HCT116 (cell line): ENCODE measurements around the gene SUN2. TPM values are rescaled to one million over a fixed set of nuclear protein-coding genes. Genes with fewer than 3 reads are reported as not detected.

Source experiments
- ATAC-seq: fragments of 200-7000 bp; cut with Tn5 transposase; 2 replicates; pipeline ENCODE4 v1.9.1; 2020; ENCODE audit warnings: mild to moderate bottlenecking, moderate library complexity
- BruUV-seq: library from RNA; stranded (reverse); fragments of 400-500 nt; replicated peaks from 2 replicates; lab custom pipeline; 2021; lab: Mats Ljungman, UMichigan
- CTCF ChIA-PET: fragments of 300-600 bp; sonication (Branson Sonifier 250); formaldehyde crosslinking; loops from one replicate; lab custom pipeline; 2021; ENCODE audit warnings: antibody characterized with exemption; lab: Charles Lee
- POLR2A ChIA-PET: fragments of 300-600, 350-600 bp; sonication (Branson Sonifier 250); formaldehyde crosslinking; loops from one replicate; lab custom pipeline; 2021; ENCODE audit warnings: antibody characterized with exemption; lab: Charles Lee
- RAD21 ChIA-PET, 2 experiments: fragments of 300-600 bp; sonication (Branson Sonifier 250); formaldehyde crosslinking; loops; one replicate each; lab custom pipeline; 2023; ENCODE audit warnings: low total read pairs in 2 of 2; ENCODE audit not compliant: uncharacterized antibody in 2 of 2, unreplicated experiment in 2 of 2, low non-redundant PET in 1 of 2; lab: Charles Lee
- DNase-seq: peaks from one replicate; pipeline ENCODE4 v3.0.0-alpha.2; 2010; ENCODE audit warnings: low read depth, low spot score
- H2AFZ ChIP-seq: fragments of 200-600 bp; shearing (Covaris generic), sonication (generic); 2 replicates; pipeline ENCODE4 v1.6.1; 2017; ENCODE audit warnings: low read depth, mixed run types, mixed read lengths, antibody characterized with exemption, low read length; ENCODE audit not compliant: poor library complexity, severe bottlenecking
- H3K27ac ChIP-seq: 2 replicates; pipeline ENCODE4 v1.5.1; 2012; ENCODE audit warnings: low read depth, low read length
- H3K27me3 ChIP-seq: fragments of 200-600 bp; sonication (generic); 2 replicates; pipeline ENCODE4 v1.6.1; 2016; ENCODE audit warnings: mixed run types, low read length, mixed read lengths; ENCODE audit not compliant: insufficient read depth
- H3K36me3 ChIP-seq, 2 experiments: fragments of 200-500 bp in 1 of 2; fragments of 200-600 bp in 1 of 2; sonication (Bioruptor generic) in 1 of 2; sonication (generic) in 1 of 2; 2 replicates each; pipeline versions ENCODE4 v1.5.1 to v1.6.1; 2014 to 2016; ENCODE audit warnings: low read length in 2 of 2, inconsistent platforms in 1 of 2, mixed read lengths in 1 of 2, mixed run types in 1 of 2; ENCODE audit not compliant: insufficient read depth in 2 of 2, control insufficient read depth in 1 of 2
- H3K4me1 ChIP-seq, 2 experiments: fragments of 200-600 bp in 1 of 2; sonication (generic) in 1 of 2; 2 replicates each; pipeline versions ENCODE4 v1.5.1 to v1.6.1; 2012 to 2017; ENCODE audit warnings: low read length in 2 of 2, inconsistent platforms in 1 of 2, mild to moderate bottlenecking in 1 of 2, mixed read lengths in 1 of 2, mixed run types in 1 of 2, moderate library complexity in 1 of 2; ENCODE audit not compliant: insufficient read depth in 2 of 2, control insufficient read depth in 1 of 2
- H3K4me2 ChIP-seq: fragments of 200-600 bp; sonication (generic); 2 replicates; pipeline ENCODE4 v1.6.1; 2017; ENCODE audit warnings: mixed run types, low read length, mixed read lengths
- H3K4me3 ChIP-seq, 2 experiments: fragments of 200-600 bp in 1 of 2; sonication (generic) in 1 of 2; replicated peaks in 1 of 2; 2 replicates each; pipeline ENCODE4 v1.5.1; 2011 to 2016; ENCODE audit warnings: low read length in 2 of 2, control low read depth in 1 of 2, low read depth in 1 of 2, mild to moderate bottlenecking in 1 of 2, mixed read lengths in 1 of 2, mixed run types in 1 of 2
- H3K79me2 ChIP-seq: fragments of 200-600 bp; sonication (generic); 2 replicates; pipeline ENCODE4 v1.6.1; 2017; ENCODE audit warnings: mild to moderate bottlenecking, mixed run types, low read length, moderate library complexity, mixed read lengths; ENCODE audit not compliant: insufficient read depth
- H3K9ac ChIP-seq: fragments of 200-600 bp; sonication (generic); 2 replicates; pipeline ENCODE4 v1.6.1; 2016; ENCODE audit warnings: low read length, mixed read lengths
- H3K9me2 ChIP-seq: fragments of 200-600 bp; sonication (generic), shearing (Covaris generic); 2 replicates; pipeline ENCODE4 v1.6.1; 2017; ENCODE audit warnings: mixed run types, mild to moderate bottlenecking, moderate library complexity; ENCODE audit not compliant: insufficient read depth
- H3K9me3 ChIP-seq, 2 experiments: fragments of 200-500 bp in 1 of 2; fragments of 200-600 bp in 1 of 2; sonication (Bioruptor generic) in 1 of 2; sonication (generic) in 1 of 2; 2 replicates each; pipeline ENCODE4 v1.6.1; 2014 to 2017; ENCODE audit warnings: low read length in 2 of 2, mixed read lengths in 2 of 2, inconsistent platforms in 1 of 2, low read depth in 1 of 2, mild to moderate bottlenecking in 1 of 2, mixed run types in 1 of 2, moderate library complexity in 1 of 2; ENCODE audit not compliant: control insufficient read depth in 1 of 2, insufficient read depth in 1 of 2
- H4K20me1 ChIP-seq: fragments of 200-600 bp; sonication (generic), shearing (Covaris generic); 2 replicates; pipeline ENCODE4 v1.6.1; 2017; ENCODE audit warnings: mixed run types, mild to moderate bottlenecking, moderate library complexity; ENCODE audit not compliant: insufficient read depth
- CBX3 ChIP-seq: IDR thresholded peaks from 2 replicates; pipeline ENCODE4 v1.6.1; 2012; ENCODE audit warnings: low read depth
- FOSL1 ChIP-seq: IDR thresholded peaks from 2 replicates; pipeline ENCODE4 v1.6.1; 2012; ENCODE audit warnings: low read depth
- POLR2AphosphoS5 ChIP-seq: IDR thresholded peaks from 2 replicates; pipeline ENCODE4 v1.6.1; 2011; ENCODE audit warnings: mild to moderate bottlenecking, low read depth, low read length, moderate library complexity
- SP1 ChIP-seq: IDR thresholded peaks from 2 replicates; pipeline ENCODE4 v1.6.1; 2012; ENCODE audit warnings: low read depth
- TCF7L2 ChIP-seq: IDR thresholded peaks from 2 replicates; pipeline ENCODE4 v1.7.0; 2011; ENCODE audit warnings: borderline replicate concordance, inconsistent platforms; ENCODE audit not compliant: insufficient read depth, insufficient read length; ENCODE audit errors: extremely low read depth
- ZNF274 ChIP-seq: fragments of 200-500 bp; sonication (Bioruptor generic); IDR thresholded peaks from 2 replicates; pipeline ENCODE4 v1.6.1; 2014; ENCODE audit warnings: mild to moderate bottlenecking, low read depth, low read length, inconsistent platforms
- intact Hi-C: fragments of 100-400 bp; cut with micrococcal nuclease; formaldehyde crosslinking; loops from 2 replicates; pipeline ENCODE4 v1.10.0; 2022
- total RNA-seq: library from RNA; stranded (reverse); gene quantifications from one replicate; pipeline ENCODE4 v1.2.1, GENCODE V29; 2021; ENCODE audit not compliant: unreplicated experiment
- TF ChIP-seq, protein P1 (sequence below): IDR thresholded peaks from 2 replicates; pipeline ENCODE4 v1.6.1; 2012; ENCODE audit warnings: low read depth
- TF ChIP-seq, protein P2 (sequence below): IDR thresholded peaks from 2 replicates; pipeline ENCODE4 v1.6.1; 2011; ENCODE audit warnings: mild to moderate bottlenecking, low read length, moderate library complexity; ENCODE audit not compliant: insufficient replicate concordance; ENCODE audit errors: extremely low read depth

The SUN2 gene
- total RNA-seq, 1 experiment from 2014 or later = 71.6 TPM

GRCh38 chr22:38727123-38727522 lies 28.7 kb downstream of the SUN2 start:
- H3K4me1 ChIP-seq = no peaks in the 10 kb centered on the region
- no peak overlapping the region for H2AFZ ChIP-seq
- H3K27ac ChIP-seq = no peak overlapping the region
- POLR2A ChIA-PET = no interaction called here
- intact Hi-C loops = no loop called here
- no peaks in the 10 kb centered on the region for H3K9me3 ChIP-seq
- CTCF ChIA-PET = no interaction called here
- H4K20me1 ChIP-seq = no peaks in the 10 kb centered on the region
- no TSS peak for BruUV-seq
- no peaks in the 10 kb centered on the region for H3K27me3 ChIP-seq
- no peak overlapping the region for H3K9ac ChIP-seq
- ATAC-seq = no peak
- H3K36me3 ChIP-seq = peaks cover 60 to 63% of the 10 kb centered on the region in 2 experiments; a peak in 3 of 4 replicates
- DNase-seq = no peak
- no peak overlapping the region for H3K4me3 ChIP-seq
- no peaks in the 10 kb centered on the region for H3K79me2 ChIP-seq
- H3K4me2 ChIP-seq = no peak overlapping the region
- TF ChIP-seq POLR2AphosphoS5 = no peak
- RAD21 ChIA-PET = no interaction called here
- no peaks in the 10 kb centered on the region for H3K9me2 ChIP-seq

DNA sequence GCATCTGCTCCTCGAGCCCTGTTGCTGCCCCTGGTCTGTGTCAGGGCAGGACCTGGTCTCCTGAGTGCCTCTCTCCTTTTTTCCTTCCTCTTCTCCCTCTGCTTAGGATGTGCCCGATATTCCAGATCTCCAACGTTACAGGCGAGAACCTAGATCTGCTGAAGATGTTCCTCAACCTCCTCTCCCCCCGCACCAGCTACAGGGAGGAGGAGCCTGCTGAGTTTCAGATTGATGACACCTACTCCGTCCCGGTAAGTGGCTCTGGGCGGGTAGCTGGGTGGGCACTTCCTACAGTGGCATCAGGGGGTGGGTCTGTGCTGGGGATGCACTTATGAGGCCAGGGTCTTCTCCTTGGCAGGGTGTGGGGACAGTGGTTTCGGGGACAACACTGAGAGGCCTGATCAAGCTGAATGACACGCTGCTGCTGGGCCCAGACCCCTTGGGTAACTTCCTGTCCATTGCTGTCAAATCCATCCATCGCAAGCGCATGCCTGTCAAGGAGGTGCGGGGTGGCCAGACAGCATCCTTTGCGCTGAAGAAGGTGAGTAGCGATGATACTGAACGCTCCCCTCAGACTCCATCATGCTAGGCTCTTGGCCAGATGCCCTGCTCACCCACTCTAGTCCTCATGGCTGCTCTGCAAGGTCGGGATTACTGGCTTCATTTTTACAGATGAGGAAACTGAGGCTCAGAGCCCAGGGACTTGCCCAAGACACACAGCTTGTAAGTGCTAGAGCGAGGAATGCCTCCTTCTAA lies 29.7 kb downstream of the SUN2 start:
- RAD21 ChIA-PET = no interaction called here
- H2AFZ ChIP-seq = no peak overlapping the region
- no peak for TF ChIP-seq TCF7L2
- no peak for TF ChIP-seq ZNF274
- no peak for TF ChIP-seq CBX3
- no peak for TF ChIP-seq SP1
- TF ChIP-seq, protein P1, sequence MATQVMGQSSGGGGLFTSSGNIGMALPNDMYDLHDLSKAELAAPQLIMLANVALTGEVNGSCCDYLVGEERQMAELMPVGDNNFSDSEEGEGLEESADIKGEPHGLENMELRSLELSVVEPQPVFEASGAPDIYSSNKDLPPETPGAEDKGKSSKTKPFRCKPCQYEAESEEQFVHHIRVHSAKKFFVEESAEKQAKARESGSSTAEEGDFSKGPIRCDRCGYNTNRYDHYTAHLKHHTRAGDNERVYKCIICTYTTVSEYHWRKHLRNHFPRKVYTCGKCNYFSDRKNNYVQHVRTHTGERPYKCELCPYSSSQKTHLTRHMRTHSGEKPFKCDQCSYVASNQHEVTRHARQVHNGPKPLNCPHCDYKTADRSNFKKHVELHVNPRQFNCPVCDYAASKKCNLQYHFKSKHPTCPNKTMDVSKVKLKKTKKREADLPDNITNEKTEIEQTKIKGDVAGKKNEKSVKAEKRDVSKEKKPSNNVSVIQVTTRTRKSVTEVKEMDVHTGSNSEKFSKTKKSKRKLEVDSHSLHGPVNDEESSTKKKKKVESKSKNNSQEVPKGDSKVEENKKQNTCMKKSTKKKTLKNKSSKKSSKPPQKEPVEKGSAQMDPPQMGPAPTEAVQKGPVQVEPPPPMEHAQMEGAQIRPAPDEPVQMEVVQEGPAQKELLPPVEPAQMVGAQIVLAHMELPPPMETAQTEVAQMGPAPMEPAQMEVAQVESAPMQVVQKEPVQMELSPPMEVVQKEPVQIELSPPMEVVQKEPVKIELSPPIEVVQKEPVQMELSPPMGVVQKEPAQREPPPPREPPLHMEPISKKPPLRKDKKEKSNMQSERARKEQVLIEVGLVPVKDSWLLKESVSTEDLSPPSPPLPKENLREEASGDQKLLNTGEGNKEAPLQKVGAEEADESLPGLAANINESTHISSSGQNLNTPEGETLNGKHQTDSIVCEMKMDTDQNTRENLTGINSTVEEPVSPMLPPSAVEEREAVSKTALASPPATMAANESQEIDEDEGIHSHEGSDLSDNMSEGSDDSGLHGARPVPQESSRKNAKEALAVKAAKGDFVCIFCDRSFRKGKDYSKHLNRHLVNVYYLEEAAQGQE = no peak
- TF ChIP-seq, protein P2, sequence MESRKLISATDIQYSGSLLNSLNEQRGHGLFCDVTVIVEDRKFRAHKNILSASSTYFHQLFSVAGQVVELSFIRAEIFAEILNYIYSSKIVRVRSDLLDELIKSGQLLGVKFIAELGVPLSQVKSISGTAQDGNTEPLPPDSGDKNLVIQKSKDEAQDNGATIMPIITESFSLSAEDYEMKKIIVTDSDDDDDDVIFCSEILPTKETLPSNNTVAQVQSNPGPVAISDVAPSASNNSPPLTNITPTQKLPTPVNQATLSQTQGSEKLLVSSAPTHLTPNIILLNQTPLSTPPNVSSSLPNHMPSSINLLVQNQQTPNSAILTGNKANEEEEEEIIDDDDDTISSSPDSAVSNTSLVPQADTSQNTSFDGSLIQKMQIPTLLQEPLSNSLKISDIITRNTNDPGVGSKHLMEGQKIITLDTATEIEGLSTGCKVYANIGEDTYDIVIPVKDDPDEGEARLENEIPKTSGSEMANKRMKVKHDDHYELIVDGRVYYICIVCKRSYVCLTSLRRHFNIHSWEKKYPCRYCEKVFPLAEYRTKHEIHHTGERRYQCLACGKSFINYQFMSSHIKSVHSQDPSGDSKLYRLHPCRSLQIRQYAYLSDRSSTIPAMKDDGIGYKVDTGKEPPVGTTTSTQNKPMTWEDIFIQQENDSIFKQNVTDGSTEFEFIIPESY = no peak
- TF ChIP-seq POLR2AphosphoS5 = no peak
- TF ChIP-seq FOSL1 = no peak
- peaks cover 61 to 65% of the 10 kb centered on the region in 2 experiments; a peak in 3 of 4 replicates for H3K36me3 ChIP-seq
- H3K4me3 ChIP-seq = no peak overlapping the region
- H3K4me2 ChIP-seq = no peak overlapping the region
- H3K27me3 ChIP-seq = no peaks in the 10 kb centered on the region
- H3K79me2 ChIP-seq = no peaks in the 10 kb centered on the region
- DNase-seq (no peak), ATAC-seq (no peak)
- H3K9ac ChIP-seq = no peak overlapping the region
- CTCF ChIA-PET = interaction anchor here (1.9 kb wide), 1 partner anchor 674 kb away, joined by 11 read pairs; no protein-coding TSS in a partner anchor
- BruUV-seq = no TSS peak
- no peak overlapping the region for H3K27ac ChIP-seq
- no peaks in the 10 kb centered on the region for H3K9me2 ChIP-seq
- POLR2A ChIA-PET = no interaction called here
- intact Hi-C loops = no loop called here
- no peaks in the 10 kb centered on the region for H3K9me3 ChIP-seq
- H3K4me1 ChIP-seq = no peaks in the 10 kb centered on the region
- H4K20me1 ChIP-seq = no peaks in the 10 kb centered on the region
